Activated T-cell treated with anti-CD3 and anti-CD28 coated beads, Interleukin-2, amount 50 U/mL, for 72 hours (primary cell): ENCODE measurements around the gene C9orf50. TPM values are rescaled to one million over a fixed set of nuclear protein-coding genes. Genes with fewer than 3 reads are reported as not detected.
A peak's percentile ranks its signal among the peaks of the same experiment; 100 is the strongest.

ENCODE experiments used
- ATAC-seq, 2 donors: fragments of 150-1000 bp; cut with Tn5 transposase; replicated peaks in 1 of 2; 2 replicates each; pipeline ENCODE4 v1.10.0; 2021; ENCODE audit warnings: moderate library complexity in 2 of 2, mild to moderate bottlenecking in 1 of 2
- DNase-seq, 2 donors: peaks; one replicate each; pipeline ENCODE4 v3.0.0; 2021 to 2022; ENCODE audit warnings: mixed read lengths in 1 of 2
- H3K27ac Mint-ChIP-seq: one replicate; pipeline ENCODE4 v1.8.0; 2022; ENCODE audit warnings: mild to moderate bottlenecking, moderate library complexity, mixed read lengths
- H3K27me3 Mint-ChIP-seq: one replicate; pipeline ENCODE4 v1.8.0; 2022; ENCODE audit warnings: low read depth, mixed read lengths
- H3K36me3 Mint-ChIP-seq, 2 donors: one replicate each; pipeline ENCODE4 v1.8.0; 2022; ENCODE audit warnings: mixed read lengths in 2 of 2, mild to moderate bottlenecking in 1 of 2; ENCODE audit not compliant: insufficient read depth in 2 of 2
- H3K4me1 Mint-ChIP-seq: one replicate; pipeline ENCODE4 v1.8.0; 2022; ENCODE audit warnings: low read depth, mixed read lengths
- H3K4me3 Mint-ChIP-seq, 2 donors: one replicate each; pipeline ENCODE4 v1.8.0; 2022; ENCODE audit warnings: mild to moderate bottlenecking in 2 of 2, mixed read lengths in 2 of 2, moderate library complexity in 2 of 2
- H3K9me3 Mint-ChIP-seq, 2 donors: one replicate each; pipeline ENCODE4 v1.8.0; 2022; ENCODE audit warnings: mixed read lengths in 2 of 2
- total RNA-seq, 2 donors: library from RNA; stranded (reverse); gene quantifications; one replicate each; pipeline ENCODE4 v1.2.3, GENCODE V29; 2022

The C9orf50 gene
- total RNA-seq, 2 donors from 2014 or later, result 0.31 TPM; not detected in 1

DNA sequence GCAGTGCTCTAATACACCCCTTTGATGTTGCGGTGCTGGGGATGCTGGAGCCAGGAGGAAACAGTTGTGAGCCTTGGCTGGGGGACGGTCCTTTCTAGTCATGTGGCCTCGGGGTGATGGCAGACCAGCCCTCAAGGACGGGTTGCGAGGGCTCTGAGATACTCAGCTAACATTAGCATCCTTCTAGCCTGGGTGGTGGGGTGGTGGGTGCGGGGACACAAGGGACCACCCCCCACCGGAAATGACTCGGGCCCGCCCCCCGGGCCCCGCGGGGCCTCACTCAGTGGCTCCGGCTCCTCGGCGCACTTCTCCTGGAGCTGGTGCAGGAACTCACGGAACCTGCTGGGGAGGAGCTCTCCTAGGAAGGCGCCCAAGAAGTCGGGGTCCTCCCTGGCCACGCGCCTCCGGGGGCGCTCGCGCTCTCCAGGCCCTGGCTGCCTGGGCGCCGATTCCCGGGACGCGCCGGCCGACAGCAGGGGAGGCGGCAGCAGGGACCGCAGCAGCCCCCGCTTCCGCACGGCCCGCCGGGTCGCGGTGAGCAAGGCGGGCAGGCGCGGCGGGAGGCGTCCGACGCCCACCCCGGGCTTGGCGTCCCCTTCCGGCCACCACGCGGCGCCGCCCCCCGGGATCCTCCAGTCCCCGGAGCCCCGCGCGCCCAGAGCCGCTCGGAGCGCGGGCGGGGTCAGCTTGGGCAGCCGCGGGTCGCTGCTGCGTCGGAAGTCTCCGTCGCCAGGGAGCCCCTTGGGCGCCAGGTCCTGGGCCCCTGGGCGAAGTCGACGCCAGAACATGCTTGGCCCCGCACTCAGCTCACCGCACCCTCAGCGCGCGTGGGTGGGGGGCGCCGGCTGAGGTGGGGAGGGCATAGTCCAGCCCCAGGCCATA is 873 bp downstream of the C9orf50 start:
- Mint-ChIP-seq H3K36me3 (peaks cover 0 to 1% of the 10 kb centered on the region in 2 donors), H3K27ac (no peak overlapping the region), H3K27me3 (peaks cover 31% of the 10 kb centered on the region), H3K4me1 (peaks cover 9% of the 10 kb centered on the region), H3K9me3 (no peaks in the 10 kb centered on the region), H3K4me3 (peak overlapping the region; percentile 43 to 49)
- DNase-seq, result peak in 1 of 2 donors; percentile 41
- peak; percentile 27 to 45 for ATAC-seq

DNA sequence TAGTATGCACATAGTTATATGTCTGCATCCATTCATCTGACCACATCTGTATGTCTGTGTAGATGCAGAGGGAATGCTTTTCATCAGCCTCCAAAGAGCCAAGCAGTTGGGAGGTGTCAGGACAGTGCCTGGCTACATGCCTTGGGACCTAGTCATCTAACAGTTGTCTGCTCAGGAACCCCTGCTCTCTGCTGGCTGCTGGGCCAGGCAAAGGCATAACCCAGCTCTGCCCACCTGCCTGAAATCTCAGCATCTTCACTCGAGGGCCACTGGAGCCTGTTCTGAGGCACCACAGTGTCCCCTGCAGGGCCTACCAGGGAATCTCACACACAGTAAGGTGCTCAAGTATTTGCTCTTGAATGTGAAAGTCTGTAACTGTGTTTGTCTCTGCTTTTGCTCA is 3.7 kb downstream of the C9orf50 start:
- H3K36me3 Mint-ChIP-seq, result peaks cover 0 to 1% of the 10 kb centered on the region in 2 donors
- H3K27ac Mint-ChIP-seq, result no peak overlapping the region
- ATAC-seq, result peak; percentile 57 to 64
- H3K4me3 Mint-ChIP-seq, result no peak overlapping the region
- H3K27me3 Mint-ChIP-seq, result peaks cover 21% of the 10 kb centered on the region
- no peaks in the 10 kb centered on the region for H3K9me3 Mint-ChIP-seq
- no peaks in the 10 kb centered on the region for H3K4me1 Mint-ChIP-seq
- no peak for DNase-seq

DNA sequence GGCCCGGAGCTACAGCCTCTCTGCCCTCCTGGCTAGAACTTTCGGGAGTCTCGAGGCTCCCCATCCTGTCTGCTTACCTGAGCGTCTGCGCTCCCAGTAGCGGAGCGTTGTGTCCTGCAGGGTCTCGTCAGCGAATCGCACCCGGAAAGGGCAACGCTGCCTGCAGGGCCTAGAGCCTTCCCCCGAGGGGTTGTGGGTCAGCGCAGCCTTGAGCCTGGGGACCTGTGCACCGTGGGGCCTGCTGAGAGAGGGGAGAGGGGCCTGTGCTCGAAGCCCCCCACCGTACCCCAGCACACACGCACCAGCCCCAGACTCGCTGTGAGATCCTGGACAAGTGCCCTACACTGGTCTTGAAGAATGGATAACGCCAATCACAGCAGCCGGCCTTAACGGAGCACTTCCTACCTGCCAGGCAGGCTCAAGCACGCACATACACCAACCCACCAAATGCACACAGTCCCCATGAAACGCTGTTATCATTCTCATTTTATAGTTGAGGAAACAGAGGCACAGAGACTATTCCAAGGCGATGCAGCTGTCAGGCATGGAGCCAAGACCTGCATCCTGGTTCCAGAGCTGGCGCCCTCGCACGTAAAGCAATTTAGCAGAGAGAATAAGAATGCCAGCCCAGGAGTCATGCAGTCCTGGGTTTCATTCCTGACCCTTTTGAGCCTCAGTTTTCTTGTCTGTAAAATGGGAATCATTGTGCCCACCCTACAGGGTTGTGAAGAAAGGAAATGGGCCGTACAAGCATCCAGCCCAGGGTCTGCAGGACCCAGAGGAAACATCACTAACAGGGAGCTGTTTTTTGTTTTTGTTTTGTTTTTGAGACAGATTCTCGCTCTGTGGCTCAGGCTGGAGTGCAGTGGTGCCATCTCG is 5.3 kb downstream of the C9orf50 start:
- Mint-ChIP-seq H3K36me3 (peaks cover 0 to 1% of the 10 kb centered on the region in 2 donors), H3K4me3 (no peak overlapping the region), H3K4me1 (peaks cover 8% of the 10 kb centered on the region), H3K27ac (no peak overlapping the region), H3K27me3 (peaks cover 12% of the 10 kb centered on the region), H3K9me3 (no peaks in the 10 kb centered on the region)
- no peak for DNase-seq
- ATAC-seq, result no peak

DNA sequence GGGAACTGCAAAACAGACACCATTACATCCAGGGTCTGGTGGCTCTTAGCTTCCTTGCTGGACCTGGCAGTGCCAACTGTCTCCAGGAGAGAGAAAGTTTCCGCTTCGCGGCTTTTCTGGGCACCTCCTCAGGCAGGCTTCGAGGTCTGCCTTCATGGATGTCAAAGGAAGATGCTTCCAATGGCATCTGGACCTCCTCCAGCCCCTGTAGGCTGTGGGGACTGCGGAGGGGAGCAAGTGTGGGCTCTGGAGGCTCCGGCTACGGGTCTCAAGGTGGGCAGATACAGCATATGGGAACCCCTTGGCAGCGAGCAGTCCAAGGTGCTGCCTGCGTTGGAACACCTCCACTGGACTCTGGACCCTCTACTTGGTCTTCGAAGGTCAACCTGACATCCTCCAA is 6.0 kb downstream of the C9orf50 start:
- Mint-ChIP-seq H3K27me3 (peaks cover 12% of the 10 kb centered on the region), H3K4me1 (peaks cover 10% of the 10 kb centered on the region), H3K27ac (no peak overlapping the region), H3K4me3 (no peak overlapping the region), H3K9me3 (no peaks in the 10 kb centered on the region), H3K36me3 (peaks cover 0 to 1% of the 10 kb centered on the region in 2 donors)
- ATAC-seq (no peak), DNase-seq (no peak)

DNA sequence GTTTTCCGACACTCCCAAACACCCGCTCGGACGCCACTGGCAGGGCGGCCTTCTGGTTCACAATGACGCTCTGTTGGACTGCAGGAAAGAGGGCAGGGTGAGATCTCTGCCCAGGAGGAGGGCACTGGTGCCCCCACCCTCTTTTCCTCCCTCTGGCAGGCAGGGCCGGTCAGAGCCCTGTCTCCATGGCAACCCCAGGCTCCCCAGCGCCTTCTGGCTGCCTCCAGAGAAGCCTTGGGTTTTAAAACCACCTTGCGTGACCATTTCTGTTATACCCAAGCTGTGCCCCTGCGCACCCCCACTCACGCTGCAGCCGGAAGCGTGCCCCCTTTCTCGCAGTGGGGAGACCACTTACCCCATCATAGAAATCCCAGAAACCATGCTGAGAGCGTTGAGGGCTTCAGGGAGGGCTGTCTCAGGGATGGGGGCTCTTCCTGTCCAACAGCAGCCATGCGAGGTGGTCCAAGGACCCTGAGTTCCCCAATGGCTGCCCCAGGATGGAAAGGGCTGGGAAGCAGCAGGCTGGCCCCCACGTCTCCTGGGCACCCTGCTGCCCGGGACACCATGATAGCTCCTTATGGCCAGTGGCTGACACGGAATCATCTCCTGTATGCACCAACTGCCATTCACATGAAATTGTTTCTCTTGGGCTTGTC is 7.3 kb downstream of the C9orf50 start:
- peaks cover 4% of the 10 kb centered on the region for H3K27me3 Mint-ChIP-seq
- no peak for ATAC-seq
- no peaks in the 10 kb centered on the region for H3K9me3 Mint-ChIP-seq
- peaks cover 18% of the 10 kb centered on the region for H3K4me1 Mint-ChIP-seq
- no peak for DNase-seq
- no peak overlapping the region for H3K4me3 Mint-ChIP-seq
- H3K36me3 Mint-ChIP-seq, result no peaks in the 10 kb centered on the region
- no peak overlapping the region for H3K27ac Mint-ChIP-seq

DNA sequence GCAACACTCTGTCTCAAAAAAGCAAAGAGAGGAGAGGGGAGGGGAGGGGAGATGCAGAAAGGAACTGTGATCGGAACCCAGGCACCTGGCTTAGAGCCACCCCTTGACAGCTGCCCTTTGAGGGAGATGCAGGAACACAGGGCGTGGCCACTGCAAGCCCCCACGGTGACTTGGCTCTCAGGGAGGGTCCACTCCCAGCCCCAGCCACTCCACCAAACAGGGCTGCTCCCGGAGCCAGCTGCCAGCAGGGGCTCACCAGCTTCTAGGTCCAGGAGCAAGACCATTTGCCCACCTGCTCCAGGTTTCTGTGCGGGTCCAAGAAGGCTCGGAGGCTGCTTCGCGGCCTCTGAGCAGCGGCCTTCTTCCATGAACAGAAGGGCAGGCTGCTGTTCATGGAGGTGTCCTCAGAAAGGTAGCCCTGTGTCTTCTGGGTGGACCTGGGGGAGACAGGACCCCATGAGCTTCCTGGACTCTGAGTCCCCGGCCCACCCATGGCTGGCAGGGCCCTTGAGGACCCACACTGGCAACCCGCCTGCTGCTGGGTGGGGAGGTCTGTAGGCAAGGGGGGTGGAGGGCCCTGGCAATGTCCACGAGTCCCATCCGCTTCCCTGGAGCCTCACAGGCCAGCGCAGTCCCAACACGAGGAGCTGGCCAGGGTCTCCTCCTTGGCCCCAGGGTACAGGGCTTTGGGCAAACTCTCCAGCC is 7.9 kb downstream of the C9orf50 start:
- Mint-ChIP-seq H3K4me1 (peaks cover 21% of the 10 kb centered on the region), H3K9me3 (no peaks in the 10 kb centered on the region), H3K27ac (no peak overlapping the region)

DNA sequence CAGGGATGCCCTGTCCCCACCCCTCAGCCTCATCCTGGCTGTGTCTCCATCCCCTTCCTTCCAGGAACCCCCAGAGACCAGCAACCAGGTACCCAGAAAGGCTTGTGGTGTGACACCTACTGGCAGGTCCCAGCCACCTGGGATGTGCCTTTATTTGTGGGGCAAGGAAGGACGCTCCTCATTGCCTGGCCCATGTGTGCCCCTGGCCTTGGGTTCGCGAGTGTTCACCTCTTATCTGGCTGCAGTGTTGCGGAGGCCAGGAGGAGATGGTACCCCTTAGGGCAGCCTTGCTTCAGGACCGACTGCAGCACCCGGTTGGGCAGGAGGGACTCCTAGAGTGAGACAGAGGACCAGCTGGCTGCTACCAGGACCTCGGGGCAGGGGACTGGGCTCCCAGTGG is 8.8 kb downstream of the C9orf50 start:
- Mint-ChIP-seq H3K4me3 (no peak overlapping the region), H3K4me1 (peaks cover 28% of the 10 kb centered on the region), H3K27me3 (no peaks in the 10 kb centered on the region), H3K36me3 (no peaks in the 10 kb centered on the region), H3K9me3 (no peaks in the 10 kb centered on the region), H3K27ac (no peak overlapping the region)
- no peak for DNase-seq
- no peak for ATAC-seq

More for the DNA sequence above, 7.9 kb downstream of the C9orf50 start:
- H3K27me3 Mint-ChIP-seq, result no peaks in the 10 kb centered on the region
- ATAC-seq (no peak), DNase-seq (no peak)
- no peak overlapping the region for H3K4me3 Mint-ChIP-seq
- no peaks in the 10 kb centered on the region for H3K36me3 Mint-ChIP-seq

DNA sequence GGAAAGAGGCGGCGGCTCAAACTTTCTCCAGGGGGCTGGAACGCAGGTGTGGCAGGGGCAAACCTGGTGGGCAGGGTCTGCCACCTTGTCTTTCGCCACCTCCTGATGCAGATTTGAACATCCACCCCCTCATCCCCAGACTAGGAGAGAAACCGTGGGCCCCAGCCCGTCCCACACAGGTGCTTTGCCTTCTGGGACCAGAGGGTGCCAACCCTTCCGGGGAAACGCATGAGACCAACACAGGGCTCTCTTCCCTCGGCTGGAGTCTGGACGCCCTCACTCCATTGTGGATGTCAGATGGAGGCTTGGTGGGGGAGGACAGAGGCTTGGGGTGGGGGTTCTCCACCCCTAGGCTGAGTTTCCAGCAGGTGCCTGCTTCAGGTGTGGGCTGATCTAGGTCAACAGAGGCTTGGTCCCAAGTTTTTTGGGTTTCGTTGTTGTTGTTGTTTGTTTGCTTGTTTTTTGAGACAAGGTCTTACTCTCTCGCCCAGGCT is 9.5 kb downstream of the C9orf50 start:
- DNase-seq (no peak), ATAC-seq (peak in 1 of 2 donors; percentile 5)
- Mint-ChIP-seq H3K4me1 (peaks cover 32% of the 10 kb centered on the region), H3K27me3 (no peaks in the 10 kb centered on the region), H3K27ac (no peak overlapping the region), H3K9me3 (no peaks in the 10 kb centered on the region), H3K4me3 (peak overlapping the region; percentile 80 to 88), H3K36me3 (no peaks in the 10 kb centered on the region)

DNA sequence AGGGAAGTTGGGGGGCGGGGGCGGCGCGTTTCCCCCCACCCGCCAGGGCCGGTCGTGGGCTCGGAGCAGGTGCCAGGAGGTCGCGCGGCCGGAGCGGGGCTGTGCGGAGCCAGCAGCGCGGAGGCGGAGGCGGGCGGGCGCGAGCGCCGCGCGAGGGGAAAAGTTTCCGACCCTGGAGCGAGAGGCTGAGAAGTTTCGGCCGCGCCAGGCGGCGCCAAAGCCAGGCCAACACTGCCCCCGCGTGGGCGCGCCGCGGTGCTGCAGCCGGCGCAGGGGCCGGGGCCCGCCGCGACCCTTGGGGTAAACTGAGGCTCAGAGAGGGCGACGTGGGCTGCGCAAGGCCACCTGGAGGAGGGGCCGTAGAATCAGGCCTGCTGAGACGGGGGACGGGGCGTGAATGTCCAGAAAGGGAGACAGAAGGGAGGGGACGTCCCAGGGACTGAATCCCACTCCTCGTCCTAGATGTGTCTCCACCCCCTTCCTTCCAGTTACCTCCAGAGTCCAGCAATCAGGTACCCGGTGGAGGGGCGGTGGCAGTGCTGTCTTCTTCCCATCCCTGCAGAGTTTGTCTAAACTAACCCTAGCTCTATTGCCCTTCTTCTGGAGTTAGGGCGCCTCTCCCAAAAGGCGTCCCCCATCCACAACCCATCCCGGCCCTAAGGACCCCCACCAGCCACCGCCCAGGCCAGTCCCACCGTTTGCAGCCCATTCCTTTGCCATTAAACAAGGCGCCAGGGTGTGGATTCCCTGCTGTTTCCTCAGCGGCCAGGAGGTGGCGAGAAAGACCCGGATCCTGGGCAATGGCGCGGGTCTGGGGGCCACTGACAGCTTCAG is 10.2 kb downstream of the C9orf50 start:
- Mint-ChIP-seq H3K27ac (no peak overlapping the region), H3K27me3 (no peaks in the 10 kb centered on the region), H3K4me1 (peaks cover 32% of the 10 kb centered on the region), H3K4me3 (peak overlapping the region; percentile 80 to 88), H3K36me3 (no peaks in the 10 kb centered on the region), H3K9me3 (no peaks in the 10 kb centered on the region)
- ATAC-seq (peak; percentile 77 to 78), DNase-seq (peak; percentile 77 to 81)

DNA sequence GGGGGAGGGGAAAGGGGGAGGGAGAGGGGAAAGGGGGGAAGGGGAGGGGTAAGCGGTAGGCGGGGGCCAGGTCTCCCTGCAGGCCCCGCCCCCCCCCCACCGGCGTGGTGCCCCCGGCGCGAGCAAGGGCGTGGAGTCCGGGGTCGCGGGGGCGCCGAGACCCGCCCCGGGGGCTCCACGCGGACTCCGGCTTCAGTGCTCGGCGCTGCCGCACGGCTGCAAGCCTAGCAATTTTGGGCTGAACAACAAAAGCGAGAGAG is 10.8 kb downstream of the C9orf50 start:
- Mint-ChIP-seq H3K27me3 (no peaks in the 10 kb centered on the region), H3K9me3 (no peaks in the 10 kb centered on the region), H3K4me1 (peaks cover 32% of the 10 kb centered on the region), H3K27ac (no peak overlapping the region), H3K36me3 (no peaks in the 10 kb centered on the region), H3K4me3 (peak overlapping the region; percentile 80 to 88)
- no peak for DNase-seq
- no peak for ATAC-seq

DNA sequence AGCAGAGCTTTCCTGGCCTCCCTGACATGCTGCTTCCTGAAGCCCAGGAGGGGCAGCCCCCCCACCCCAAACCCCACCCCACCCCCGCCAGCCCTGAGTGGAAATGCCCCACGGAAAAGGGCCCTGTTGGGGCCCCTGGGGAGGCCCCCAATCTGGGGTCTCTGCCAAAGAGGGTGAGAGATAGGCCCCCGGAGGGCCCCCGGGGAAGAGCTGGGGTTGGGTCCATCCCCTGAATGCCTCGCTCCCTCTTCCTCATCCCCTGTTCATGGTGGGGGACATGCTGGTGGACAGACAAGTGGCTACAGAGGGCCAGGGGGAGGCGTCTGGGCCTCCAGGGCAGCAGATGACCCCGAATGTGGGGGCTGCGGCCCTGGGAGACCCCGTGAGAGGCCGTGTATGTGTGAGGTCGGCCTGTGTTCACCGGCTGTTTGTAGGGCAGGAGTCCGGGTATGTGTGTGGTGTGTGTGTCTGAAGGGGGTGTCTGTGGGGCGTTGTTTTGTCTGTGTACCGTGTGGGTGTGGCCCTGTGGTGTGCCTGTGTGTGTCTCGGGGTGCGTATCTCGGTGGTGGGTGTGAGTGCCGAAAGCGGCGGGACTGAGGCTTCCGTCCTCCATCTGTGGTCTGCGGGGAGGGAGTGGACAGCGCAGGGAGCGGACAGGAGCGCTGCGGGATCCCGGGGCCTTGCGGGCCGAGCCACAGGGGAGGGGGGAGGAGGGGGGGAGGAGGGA is 11.3 kb downstream of the C9orf50 start:
- peaks cover 36% of the 10 kb centered on the region for H3K4me1 Mint-ChIP-seq
- ATAC-seq, result peak; percentile 45 to 47
- peak overlapping the region; percentile 22 for H3K27ac Mint-ChIP-seq
- DNase-seq, result peak; percentile 48 to 54
- no peaks in the 10 kb centered on the region for H3K9me3 Mint-ChIP-seq
- H3K27me3 Mint-ChIP-seq, result no peaks in the 10 kb centered on the region
- H3K4me3 Mint-ChIP-seq, result peak overlapping the region; percentile 80 to 93
- H3K36me3 Mint-ChIP-seq, result no peaks in the 10 kb centered on the region
